HCEC 1CT (cell line): ENCODE results near the gene SEPTIN2.
"Not testable (repeated sequence)": the region's sequence is repeated elsewhere in the genome, so short reads cannot be mapped to it uniquely, and the experiment has no call there.

Source experiments
- DNase-seq: peaks from one replicate; pipeline ENCODE4 v3.0.0-alpha.2; 2017

SEPTIN2 gene

DNA sequence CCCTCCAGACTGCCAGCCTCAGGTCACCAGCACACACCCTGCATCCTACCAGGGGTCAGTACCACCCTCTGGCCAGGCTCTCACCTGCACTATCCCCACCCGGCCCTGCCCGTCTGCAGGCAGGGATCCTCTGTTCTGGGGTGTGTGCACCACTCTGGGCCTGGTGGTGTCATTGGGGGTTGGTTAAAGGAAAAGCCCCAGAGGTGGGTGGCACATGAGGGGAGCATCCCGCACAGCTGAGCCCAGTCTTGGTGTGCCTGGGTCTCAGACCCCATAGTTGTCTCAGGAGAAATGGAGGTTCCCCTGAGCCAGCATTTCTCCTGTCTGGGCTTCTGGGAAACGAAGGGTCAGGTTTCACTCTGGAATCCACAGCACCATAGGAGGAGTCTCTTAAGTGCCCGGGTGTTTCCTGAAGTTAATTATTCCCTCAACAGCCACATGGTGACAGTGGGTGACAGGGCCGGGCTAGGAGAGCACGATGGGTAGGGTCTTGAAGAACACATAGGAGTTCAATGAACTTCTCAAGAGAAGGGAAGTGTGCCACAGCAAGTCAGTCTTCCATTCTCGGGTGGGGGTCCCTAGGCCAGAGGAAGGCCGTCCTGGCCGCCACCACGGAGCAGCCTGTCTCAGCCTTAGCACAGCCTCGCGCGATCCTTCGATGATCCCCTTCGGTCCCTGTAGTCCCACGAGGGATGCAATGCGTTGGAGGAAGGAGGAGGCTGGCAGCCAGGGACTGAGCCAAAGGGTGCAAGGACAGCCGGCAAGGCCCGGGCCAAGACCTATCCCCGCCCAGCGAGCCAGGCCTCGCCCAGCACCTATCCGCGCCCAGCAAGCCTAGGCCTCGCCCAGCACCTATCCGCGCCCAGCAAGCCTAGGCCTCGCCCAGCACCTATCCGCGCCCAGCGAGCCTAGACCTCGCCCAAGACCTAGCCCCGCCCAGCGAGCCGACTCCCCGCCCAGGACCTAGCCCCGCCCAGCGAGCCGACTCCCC, 39.2 kb downstream of the SEPTIN2 start:
- peak; percentile 58 for DNase-seq

- peak; percentile 97 for DNase-seq
These were observed 40.5 kb downstream of the SEPTIN2 start, which contains the start of gene FARP2 for GRCh38 chr2:241355983-241356870. TSS of gene FARP2 (plus strand) at chr2:241356285. CDS start at chr2:241373108, 16,823 bp downstream.

- DNase-seq: no peak
These were observed 41.1 kb downstream of the SEPTIN2 start for GRCh38 chr2:241356871-241357260.

DNA sequence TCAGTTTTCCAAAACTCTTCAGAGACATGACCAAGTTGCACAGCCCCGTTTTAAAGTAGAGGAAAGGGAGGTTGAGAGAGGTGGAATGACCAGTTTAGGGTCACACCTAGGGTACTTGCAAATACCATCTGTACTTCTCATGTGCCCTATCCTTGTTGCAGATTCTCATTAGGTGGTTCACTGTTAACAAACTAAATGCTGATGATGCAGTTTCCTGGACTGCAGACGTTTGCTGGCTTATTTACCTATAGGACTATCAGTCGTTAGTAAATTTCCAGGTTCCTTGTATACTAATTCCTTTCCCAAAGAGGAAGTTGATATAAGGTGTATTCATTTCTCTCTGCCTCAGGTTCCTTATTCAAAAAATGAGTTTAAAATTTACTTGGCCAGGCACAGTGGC, 41.8 kb downstream of the SEPTIN2 start:
- DNase-seq: no peak

DNA sequence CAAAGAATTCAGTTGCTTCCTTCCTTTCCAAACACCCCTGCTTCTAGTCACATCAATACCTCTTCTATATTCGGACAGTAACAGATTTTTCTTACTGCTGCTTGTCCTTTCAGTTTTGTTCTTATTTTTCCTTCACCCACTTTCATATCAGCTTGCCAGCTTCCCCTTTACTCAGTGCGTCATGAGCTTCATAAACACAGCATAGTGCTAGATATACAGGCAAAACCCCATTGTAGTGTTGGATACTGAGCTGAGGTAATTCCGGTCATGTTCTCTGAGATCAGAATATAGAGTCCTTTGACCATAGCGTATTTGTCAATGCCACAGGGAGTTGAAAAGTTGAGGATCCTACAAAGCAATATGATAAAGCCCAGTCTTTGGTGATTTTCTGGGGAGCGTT, 42.7 kb downstream of the SEPTIN2 start:
- DNase-seq: no peak

DNA sequence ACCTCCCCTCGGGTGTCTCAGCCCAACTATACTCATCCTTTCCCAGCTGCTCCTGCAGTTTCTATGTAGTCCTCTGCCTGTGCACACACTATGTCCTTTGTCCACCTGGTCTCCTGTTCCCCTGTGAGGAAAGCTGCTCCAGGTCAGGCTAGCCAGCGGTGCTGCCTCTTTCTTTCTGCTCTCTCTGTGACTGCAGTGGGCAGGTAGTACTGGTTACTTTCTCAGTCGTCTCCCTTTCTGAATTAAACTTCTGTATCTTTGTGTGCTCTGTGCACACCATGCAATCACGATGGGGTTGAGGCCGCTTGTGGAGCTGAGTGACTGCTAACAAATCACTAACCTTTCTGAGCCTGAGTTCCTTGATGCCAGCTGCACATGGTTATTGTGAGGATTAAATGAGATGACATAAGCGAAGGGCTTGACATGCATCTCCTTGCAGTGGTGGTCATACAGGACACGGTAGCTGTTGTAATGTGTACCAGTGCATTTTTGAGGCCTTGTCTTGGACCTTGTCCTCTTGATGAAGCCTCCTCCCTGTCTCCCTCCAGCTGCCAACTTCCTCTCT, 43.8 kb downstream of the SEPTIN2 start:
- DNase-seq: no peak

- DNase-seq: no peak
These were observed 47.7 kb downstream of the SEPTIN2 start for GRCh38 chr2:241363426-241363825.

DNA sequence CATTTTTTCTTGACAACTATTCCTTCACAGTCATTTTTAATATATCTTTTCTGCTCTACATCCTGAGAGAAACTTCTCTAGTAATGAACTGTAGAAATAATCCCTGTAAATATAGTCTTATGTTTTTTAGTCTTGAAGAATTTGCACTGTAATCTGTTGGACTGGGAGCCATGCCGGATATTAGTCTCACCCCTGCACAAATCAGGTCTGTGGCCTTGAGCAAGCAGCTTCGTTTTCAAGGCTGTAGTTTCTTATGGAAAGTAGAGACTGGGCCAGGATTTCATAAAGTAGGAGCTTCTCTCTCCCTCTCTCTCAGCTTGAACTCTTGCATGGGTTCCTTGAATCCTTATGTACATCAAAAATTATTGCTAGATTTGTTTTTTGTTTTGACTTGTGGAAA, 49.1 kb downstream of the SEPTIN2 start:
- DNase-seq: no peak

GRCh38 chr2:241366678-241367077, 51.0 kb downstream of the SEPTIN2 start:
- DNase-seq: no peak

DNA sequence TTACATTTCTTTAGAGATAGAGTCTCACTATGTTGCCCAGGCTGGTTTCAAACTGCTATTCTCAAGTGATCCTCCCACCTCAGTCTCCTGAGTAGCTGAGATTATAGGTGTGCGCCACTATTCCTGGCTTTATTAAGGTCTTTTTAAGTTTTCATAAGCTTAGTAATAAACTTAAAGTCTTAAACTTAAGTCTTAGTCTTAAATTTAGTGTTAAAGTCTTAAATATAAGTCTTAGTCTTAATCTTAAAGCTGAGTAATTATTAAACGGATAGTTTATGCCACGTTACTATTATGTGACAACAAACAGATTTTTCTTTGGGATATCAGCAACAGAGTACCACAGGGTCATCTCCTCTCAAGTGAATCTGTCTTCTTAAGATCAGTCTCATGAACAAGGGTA, 52.9 kb downstream of the SEPTIN2 start:
- DNase-seq: no peak

- no peak for DNase-seq
These were observed 56.8 kb downstream of the SEPTIN2 start for GRCh38 chr2:241372361-241372992.

- no peak for DNase-seq
These were observed 57.7 kb downstream of the SEPTIN2 start for GRCh38 chr2:241373446-241373845.

DNA sequence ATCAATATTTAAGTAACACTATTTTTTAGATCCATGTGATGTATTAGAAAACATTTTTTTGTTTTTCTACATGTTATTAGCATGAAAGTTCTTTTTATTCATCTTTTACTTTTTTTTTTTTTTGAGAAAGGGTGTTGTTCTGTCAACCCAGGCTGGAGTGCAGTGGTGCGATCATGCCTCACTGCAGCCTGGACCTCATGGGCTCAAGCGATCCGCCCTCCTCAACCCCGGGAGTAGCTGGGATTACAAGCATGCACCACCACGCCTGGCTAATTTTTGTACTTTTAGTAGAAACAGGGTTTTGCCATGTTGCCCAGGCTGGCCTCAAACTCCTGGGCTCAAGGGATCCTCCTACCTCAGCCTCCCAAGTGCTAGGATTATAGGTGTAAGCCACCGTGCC, 58.2 kb downstream of the SEPTIN2 start:
- not testable (repeated sequence) for DNase-seq

GRCh38 chr2:241375300-241375699, 59.6 kb downstream of the SEPTIN2 start:
- no peak for DNase-seq

GRCh38 chr2:241376808-241377207, 61.1 kb downstream of the SEPTIN2 start:
- no peak for DNase-seq

DNA sequence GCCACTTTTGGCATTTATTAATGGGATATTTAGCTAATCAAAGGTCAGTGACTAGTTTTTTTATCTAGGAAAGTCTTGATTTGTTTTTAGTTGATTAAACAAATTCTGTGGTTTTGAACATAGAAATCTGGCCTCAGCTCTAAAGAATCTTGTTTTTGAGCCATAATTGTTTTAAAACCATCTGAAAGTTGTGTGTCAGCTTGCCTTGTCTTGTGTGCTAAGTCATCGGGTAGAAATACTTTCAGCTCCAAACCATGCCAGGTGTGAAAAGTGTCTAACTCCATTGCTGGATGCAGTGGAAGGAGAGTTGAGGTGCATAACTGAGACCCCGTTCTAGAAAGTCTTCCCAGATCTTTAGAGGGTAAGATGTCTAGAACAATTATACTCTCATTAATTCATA, 63.1 kb downstream of the SEPTIN2 start:
- DNase-seq: no peak

DNA sequence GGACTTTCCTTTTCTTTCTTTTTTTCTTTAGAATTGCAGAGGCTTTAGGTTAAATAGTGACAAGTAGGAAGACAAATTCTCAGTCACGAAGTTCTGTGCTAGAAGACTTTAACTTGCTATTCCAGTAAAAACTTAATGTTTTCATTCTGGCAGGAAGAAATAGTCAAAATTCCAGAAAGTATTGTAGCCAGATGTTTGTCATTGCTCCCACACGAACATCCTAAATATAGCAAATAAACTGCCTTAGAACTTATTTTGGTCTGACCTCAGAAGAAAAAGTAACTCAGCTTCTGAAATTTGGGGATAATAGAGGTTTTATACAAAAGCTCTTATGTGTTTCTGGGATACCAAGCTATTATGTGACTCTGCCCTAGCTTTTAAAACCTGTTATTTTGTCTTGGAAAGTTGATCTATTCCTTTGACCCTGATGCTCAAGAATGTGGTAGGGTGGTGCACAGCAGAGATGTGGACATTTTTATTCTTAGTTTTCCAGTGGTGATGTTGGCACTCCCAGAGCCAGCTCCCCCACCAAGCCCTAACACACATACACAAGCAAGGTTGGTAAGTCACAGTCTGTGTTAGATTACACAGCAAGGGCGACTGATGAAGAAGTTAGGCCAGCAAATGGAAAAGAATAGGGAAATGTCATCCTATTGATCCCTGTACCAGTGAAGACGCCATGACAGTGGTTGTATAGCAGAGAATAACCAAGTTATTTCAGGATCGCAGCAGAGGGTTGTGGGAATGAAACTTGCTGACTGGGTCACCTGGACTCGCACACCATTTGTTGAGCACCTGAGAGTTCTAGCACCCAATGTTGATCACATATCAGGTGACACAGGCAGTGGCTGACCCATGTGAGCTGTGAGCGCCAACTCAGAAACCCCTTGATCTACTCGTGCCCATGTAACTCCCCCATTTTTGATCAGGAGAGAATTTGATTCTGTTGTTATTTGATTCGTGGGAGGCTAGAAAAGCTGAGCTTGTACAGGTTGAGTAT, 64.1 kb downstream of the SEPTIN2 start:
- DNase-seq: peak; percentile 14

DNA sequence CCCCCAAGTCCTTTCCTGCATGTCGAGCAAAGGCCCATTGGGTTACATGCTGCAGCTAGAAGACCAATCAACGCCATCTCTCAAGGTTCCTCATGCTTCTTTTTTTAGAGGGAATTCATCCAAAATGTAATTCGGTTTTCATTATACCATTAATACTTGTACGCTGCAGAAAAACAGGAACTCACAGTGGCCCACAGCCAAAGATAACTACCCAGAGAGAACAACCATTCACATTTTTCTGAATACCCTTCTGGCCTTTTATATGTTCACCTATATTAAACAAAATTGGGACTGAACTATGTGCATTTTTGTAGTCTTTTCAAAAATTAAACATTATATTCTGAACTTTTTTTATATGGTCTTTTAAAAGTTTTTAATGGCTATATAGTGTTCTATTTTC, 66.1 kb downstream of the SEPTIN2 start:
- no peak for DNase-seq

DNA sequence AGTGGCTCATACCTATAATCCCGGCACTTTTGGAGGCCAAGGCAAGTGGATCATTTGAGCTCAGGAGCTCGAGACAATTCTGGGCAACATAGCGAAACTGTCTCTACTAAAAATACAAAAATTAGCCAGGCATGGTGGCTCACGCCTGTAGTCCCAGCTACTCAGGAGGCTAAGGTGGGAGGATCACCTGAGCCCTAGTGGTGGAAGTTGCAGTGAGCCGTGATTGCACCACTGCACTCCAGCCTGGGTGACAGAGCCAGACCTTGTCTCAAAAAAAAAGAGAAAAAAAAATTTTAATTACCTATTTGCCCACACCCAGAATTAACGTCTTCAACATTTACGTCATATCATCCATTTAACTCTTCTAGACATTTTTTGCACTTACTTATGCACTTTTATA, 69.7 kb downstream of the SEPTIN2 start:
- DNase-seq: not testable (repeated sequence)

DNA sequence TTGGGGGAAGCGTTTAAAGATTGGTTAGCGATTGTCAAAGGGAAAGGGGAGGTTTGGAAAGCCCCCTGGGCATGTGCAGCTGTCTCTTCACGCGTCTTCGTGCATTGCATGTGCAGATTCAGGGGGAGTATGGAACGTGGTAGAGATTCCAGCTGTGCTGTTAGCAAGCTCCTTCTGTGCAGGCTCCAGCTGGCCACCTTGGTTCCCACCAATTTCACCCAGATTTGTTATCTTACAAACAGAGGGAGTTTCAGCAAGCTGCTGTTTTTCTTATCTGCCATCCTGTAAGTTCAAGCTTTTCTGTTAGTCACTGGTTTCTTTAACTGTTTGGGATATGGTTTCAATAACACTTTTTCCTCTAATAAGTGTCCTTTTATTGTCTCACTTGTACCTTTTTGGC, 70.8 kb downstream of the SEPTIN2 start:
- DNase-seq: no peak

DNA sequence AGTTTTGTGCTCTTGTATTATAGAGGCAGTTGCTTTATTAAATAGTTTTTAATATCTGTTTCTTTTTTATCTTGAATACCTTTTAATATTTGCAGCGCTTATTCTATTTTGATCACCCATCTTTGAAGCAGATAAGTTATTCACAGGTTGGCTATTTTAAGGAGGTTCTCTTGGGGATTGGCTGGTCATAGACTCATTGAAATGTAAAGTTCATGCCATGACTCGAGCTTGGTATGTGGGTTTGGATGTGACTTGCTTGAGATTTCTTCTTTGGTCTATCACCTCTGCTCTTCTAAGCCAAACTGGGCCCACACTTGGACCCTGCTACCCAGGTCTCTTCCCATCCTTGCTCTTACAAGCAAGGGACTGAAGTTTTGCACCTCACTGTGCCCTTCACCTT, 74.0 kb downstream of the SEPTIN2 start:
- DNase-seq: no peak
